Neuron (in vitro differentiated cells): ENCODE data around the gene ESYT2.
"Not testable (repeated sequence)": the region's sequence is repeated elsewhere in the genome, so short reads cannot be mapped to it uniquely, and the experiment has no call there.

Experiments used
- H2AFZ ChIP-seq: one replicate; pipeline ENCODE4 v1.6.1; 2013; ENCODE audit warnings: low read depth, mild to moderate bottlenecking, inconsistent platforms, low read length, moderate library complexity
- H3K27me3 ChIP-seq: one replicate; pipeline ENCODE4 v1.6.1; 2013; ENCODE audit warnings: low read length; ENCODE audit not compliant: insufficient read depth
- H3K36me3 ChIP-seq: one replicate; pipeline ENCODE4 v1.6.1; 2013; ENCODE audit warnings: low read length; ENCODE audit not compliant: insufficient read depth
- H3K4me1 ChIP-seq: one replicate; pipeline ENCODE4 v1.6.1; 2013; ENCODE audit warnings: low read length; ENCODE audit not compliant: insufficient read depth
- H3K4me3 ChIP-seq: 2 replicates; pipeline ENCODE4 v1.5.1; 2013; ENCODE audit warnings: mild to moderate bottlenecking, low read length, moderate library complexity
- H3K9me3 ChIP-seq: one replicate; pipeline ENCODE4 v1.6.1; 2013; ENCODE audit warnings: low read length

The ESYT2 gene

DNA sequence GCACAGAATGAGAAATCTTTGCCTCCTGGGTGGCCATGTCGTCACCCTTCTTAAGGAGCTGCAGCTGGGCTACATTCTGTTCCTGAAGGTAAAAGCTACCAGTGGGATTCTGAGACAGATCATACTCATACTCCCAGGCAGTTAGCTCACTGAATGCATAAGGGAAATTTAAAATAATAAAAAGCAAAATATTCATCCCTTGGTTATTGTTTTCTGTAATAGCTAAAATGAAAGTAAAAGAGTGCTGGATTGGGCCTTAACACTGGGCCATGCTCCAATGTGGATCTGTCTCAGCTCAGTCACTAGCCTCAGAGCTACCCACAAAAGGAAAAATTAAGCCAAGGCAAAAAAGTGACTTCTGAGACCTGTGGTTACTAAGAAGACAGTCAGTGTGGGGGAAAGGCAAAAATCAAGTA is 18.1 kb upstream of the ESYT2 start:
- Histone ChIP-seq H3K27me3 (no peaks in the 10 kb centered on the region), H3K4me1 (peaks cover 8% of the 10 kb centered on the region), H3K9me3 (peaks cover 3% of the 10 kb centered on the region), H2AFZ (no peak overlapping the region), H3K36me3 (no peaks in the 10 kb centered on the region), H3K4me3 (no peak overlapping the region)

DNA sequence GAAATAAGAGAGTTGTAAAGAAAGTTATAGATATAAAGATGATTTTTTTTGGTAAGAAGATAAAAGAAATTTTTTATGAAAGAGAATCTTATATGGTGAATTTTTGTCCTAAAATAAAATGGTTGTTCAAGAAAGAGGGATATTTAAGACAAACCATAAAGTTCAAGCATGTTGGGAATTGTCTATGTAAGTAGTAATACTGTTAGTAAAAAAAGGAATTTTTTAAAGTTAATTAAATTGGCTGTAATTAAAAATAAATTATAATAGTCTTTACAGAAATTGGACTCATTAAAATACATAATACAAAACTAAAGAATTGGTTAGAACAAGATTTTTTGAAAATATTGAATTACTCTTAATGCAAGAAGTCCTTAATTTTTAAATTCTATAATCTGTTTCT is 17.0 kb upstream of the ESYT2 start:
- Histone ChIP-seq H3K27me3 (no peaks in the 10 kb centered on the region), H2AFZ (no peak overlapping the region), H3K4me1 (peaks cover 8% of the 10 kb centered on the region), H3K9me3 (peaks cover 3% of the 10 kb centered on the region), H3K36me3 (no peaks in the 10 kb centered on the region), H3K4me3 (no peak overlapping the region)

DNA sequence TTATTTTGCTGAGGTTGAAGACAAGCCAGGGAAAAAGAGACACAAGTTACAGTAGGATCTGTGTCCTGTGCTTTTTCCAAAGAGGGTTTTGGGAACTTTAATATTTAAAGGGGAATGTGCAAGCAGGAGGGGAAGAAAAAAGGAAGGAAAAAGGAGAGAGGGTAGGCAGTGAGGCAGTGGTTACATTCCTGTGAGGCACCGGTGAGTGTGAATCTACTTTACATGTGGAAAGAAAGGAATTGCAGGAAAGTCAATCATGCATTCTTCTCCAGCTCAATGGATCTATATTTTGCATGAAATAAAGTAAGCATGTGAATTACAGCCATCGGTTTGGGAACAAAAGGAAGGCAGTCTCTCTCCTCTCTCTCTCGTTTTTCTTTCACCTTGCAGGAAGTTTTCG is 14.5 kb upstream of the ESYT2 start:
- Histone ChIP-seq H3K36me3 (no peaks in the 10 kb centered on the region), H2AFZ (peak overlapping the region; percentile 26), H3K27me3 (no peaks in the 10 kb centered on the region), H3K4me1 (peaks cover 8% of the 10 kb centered on the region), H3K4me3 (no peak overlapping the region), H3K9me3 (no peaks in the 10 kb centered on the region)

DNA sequence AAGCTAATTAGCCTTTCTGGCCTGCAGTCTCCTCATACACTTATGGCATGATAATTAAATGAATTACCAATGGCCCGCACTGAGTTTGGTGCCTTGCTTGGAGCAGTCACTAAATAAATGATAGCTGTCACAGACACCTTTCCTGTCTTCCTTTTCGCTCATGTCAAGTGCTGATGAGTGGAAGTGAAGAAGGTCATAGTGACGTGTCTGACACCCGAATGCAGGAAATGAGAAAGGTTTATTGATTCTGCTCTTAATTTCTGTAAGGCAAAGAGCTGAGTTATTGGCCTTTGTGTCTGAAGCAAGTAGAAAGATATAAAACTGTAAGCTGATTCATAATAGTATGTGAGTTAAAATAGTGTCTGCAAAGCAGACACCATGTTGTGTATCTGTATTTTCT is 13.2 kb upstream of the ESYT2 start:
- Histone ChIP-seq H3K4me1 (peaks cover 8% of the 10 kb centered on the region), H3K36me3 (no peaks in the 10 kb centered on the region), H3K4me3 (no peak overlapping the region), H3K27me3 (no peaks in the 10 kb centered on the region), H3K9me3 (no peaks in the 10 kb centered on the region), H2AFZ (no peak overlapping the region)

DNA sequence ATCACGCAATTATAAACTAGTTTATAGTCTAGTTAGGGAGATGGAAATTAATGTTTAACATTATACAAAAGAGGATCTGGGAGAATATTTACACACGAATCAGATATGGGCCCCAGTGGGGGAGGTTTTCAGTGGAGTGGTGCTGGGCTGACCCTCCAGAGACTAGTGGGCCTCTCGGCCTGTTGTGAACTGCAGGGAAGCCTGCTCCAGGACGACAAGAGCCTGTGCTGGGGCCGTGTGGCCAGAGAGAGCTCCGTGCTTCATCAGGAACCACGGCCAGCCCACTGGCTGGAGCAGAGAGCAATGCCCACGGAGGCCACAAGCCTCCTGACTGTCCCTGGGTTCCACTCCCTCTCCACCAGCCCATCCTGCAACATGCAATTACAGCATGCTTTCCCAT is 11.3 kb upstream of the ESYT2 start:
- H3K4me1 ChIP-seq: peaks cover 8% of the 10 kb centered on the region
- H3K36me3 ChIP-seq: no peaks in the 10 kb centered on the region
- H2AFZ ChIP-seq: no peak overlapping the region
- H3K4me3 ChIP-seq: no peak overlapping the region
- H3K27me3 ChIP-seq: no peaks in the 10 kb centered on the region
- peaks cover 2% of the 10 kb centered on the region for H3K9me3 ChIP-seq

DNA sequence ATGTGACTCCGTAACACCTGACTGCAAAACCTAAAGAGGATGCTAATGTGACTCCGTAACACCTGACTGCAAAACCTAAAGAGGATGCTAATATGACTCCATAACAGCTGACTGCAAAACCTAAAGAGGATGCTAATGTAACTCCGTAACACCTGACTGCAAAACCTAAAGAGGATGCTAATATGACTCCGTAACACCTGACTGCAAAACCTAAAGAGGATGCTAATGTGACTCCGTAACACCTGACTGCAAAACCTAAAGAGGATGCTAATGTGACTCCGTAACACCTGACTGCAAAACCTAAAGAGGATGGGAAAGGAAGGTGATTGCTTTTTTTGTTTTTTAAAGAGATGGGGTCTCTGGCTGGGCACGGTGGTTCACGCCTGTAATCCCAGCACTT is 9.9 kb upstream of the ESYT2 start:
- not testable (repeated sequence) for H3K4me1 ChIP-seq

DNA sequence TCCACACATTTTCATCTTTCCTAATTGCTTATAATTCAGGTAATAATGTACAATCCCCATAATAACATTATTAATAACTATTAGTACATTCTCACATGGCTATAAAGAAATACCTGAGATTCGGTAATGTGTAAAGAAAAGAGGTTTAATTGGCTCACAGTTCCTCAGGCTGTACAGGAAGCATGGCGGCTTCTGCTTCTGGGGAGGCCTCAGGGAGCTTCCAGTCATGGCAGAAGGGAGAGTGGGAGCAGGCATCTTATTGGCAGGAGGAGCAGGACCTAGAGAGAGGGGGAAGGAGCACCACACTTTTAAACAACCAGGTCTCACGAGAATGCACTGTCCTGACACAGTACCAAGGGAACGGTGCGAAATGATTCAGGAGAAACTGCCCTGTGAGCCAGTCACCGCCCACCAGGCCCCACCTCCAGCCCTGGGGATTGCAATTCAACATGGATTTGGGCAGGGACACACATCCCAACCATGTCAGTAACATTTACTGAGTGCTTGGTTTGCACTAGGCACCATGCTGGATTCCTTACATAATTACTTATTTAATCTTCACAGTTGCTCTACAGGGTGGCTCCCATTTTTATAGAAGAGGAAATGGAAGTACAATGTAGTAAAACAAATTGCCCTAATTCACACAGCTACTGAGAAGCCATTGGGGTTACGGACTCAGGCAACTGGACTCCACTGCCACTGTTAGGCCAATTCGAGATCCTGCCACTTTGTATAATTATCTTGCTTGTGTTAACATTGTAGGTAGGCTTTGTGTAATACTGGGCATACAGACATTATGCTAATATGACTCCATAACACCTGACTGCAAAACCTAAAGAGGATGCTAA is 8.7 kb upstream of the ESYT2 start:
- H2AFZ ChIP-seq: no peak overlapping the region
- H3K4me1 ChIP-seq: no peaks in the 10 kb centered on the region
- peaks cover 2% of the 10 kb centered on the region for H3K9me3 ChIP-seq
- no peaks in the 10 kb centered on the region for H3K27me3 ChIP-seq
- H3K4me3 ChIP-seq: no peak overlapping the region
- no peaks in the 10 kb centered on the region for H3K36me3 ChIP-seq

More for the DNA sequence above, 9.9 kb upstream of the ESYT2 start:
- not testable (repeated sequence) for H3K27me3 ChIP-seq, H2AFZ ChIP-seq, H3K9me3 ChIP-seq, H3K36me3 ChIP-seq, H3K4me3 ChIP-seq

DNA sequence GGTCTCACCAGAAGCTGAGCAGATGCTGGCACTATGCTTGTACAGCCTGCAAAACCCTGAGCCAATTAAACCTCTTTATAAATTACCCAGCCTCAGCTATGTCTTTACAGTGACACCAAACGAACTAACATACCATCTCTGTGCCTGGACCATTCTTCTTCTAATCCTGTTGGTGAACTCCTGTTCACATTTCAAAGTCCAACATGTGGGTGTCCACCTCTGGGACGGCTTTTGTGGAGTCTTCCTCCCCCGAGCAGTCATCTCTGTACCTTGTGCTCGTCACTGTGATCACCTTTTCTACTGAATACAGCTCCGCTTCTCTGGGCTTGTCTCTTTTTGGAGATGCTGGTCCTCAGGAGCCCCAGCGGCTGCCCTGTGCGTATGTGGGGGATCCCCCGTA is 7.4 kb upstream of the ESYT2 start:
- Histone ChIP-seq H3K4me3 (no peak overlapping the region), H2AFZ (no peak overlapping the region), H3K27me3 (no peaks in the 10 kb centered on the region), H3K9me3 (peaks cover 2% of the 10 kb centered on the region), H3K36me3 (no peaks in the 10 kb centered on the region), H3K4me1 (no peaks in the 10 kb centered on the region)

DNA sequence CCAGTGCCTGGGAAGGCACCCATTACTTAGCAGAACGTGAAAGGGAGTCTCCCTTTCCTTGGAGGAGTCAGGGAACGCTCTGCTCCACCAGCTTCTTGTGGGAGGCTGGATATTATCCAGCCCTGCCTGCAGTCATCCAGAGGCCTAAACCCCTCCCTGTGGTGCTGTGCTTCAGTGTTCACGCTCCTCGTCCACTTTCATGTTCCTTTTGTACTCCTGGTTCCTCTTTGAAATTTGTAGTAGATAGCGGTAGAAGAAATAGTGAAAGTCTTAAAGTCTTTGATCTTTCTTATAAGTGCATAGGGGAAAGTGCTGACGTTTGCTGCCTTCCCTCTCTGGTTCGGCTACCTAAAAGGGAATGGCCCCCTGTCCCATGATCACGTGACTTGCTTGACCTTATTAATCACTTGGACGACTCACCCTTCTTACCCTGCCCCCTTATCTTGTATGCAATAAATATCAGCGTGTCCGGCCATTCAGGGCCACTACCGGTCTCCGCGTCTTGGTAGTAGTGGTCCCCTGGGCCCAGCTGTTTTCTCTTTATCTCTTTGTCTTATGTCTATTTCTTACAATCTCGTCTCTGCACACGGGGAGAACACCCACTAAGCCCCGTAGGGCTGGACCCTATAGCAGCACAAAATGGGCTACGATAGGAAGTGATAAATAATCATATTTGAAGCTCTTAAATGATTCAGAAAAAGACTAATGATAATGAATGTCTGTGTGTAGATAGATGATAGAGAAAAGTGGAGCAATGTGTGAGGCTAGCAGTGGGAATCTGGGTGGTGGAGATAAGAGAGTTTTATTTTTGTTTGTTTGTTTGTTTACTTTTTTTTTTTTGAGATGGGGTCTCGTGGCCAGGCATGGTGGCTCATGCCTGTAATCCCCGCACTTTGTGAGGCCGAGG is 5.8 kb upstream of the ESYT2 start:
- peaks cover 5% of the 10 kb centered on the region for H3K4me1 ChIP-seq
- H3K27me3 ChIP-seq: no peaks in the 10 kb centered on the region
- no peak overlapping the region for H2AFZ ChIP-seq
- H3K4me3 ChIP-seq: no peak overlapping the region
- H3K9me3 ChIP-seq: peaks cover 2% of the 10 kb centered on the region
- H3K36me3 ChIP-seq: no peaks in the 10 kb centered on the region

DNA sequence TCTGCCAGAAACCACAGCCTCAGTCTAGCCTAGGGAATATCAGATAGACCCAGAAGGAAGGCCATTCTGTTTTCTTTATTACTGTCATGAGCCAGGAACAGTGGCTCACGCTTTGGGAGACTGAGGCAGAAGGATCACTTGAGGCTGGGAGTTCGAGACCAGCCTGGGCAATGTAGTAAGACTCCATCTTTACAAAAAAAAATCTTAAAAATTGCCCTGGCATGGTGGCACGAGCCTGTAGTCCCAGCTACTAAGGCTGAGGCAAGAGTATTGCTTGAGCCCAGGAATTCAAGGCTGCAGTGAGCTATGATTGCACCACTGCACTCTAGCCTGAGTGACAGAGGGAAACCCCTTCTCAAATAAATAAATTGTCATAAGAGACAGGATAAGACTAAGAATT is 3.7 kb upstream of the ESYT2 start:
- Histone ChIP-seq H3K4me3 (no peak overlapping the region), H3K27me3 (no peaks in the 10 kb centered on the region), H3K9me3 (peaks cover 2% of the 10 kb centered on the region), H3K4me1 (peaks cover 8% of the 10 kb centered on the region), H3K36me3 (no peaks in the 10 kb centered on the region), H2AFZ (no peak overlapping the region)

DNA sequence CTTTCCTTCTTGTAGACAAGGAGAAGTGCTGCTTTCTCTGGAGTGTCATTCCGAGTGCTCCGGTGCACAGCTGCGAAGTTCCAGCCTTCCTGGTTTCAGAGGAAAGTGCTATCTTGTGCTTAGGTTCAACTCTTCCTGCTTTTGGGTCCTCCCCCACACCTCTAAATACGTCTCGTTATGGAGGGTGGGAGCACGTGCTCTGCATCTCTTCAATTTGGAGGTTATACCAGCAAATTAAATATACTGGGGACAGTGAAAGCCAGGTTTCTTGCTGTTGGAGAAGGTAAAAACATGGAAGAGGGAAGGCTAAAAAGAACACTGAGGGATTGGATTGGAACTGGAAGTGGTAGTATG is 2.4 kb upstream of the ESYT2 start:
- Histone ChIP-seq H2AFZ (no peak overlapping the region), H3K4me3 (no peak overlapping the region), H3K9me3 (peaks cover under 1% of the 10 kb centered on the region), H3K4me1 (peaks cover 17% of the 10 kb centered on the region), H3K36me3 (no peaks in the 10 kb centered on the region), H3K27me3 (no peaks in the 10 kb centered on the region)

DNA sequence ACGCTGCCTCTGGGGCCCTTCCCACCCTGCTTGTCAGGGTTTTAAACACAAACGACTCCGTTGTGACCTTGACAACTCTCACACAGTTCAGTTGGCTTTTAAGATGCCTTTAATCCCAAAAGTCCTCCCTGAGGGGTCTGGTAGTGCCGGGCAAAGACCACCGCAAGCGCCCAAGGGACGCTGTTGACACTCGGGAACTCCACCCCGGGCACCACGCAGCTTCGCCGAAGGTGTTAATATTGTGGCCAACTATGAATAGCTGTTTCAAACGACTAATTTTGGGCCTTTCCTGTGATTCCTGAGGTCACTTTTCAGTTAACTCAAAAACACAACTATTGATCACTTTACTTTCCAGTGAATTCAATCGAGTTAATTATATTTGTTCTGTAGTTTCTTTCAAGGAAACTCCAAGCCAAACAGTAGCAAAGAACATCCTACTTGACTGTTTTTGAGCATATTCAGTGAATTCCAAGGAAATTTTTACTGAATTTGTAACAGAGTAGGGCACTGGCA is 958 bp upstream of the ESYT2 start:
- Histone ChIP-seq H3K4me3 (peak overlapping the region; percentile 86), H2AFZ (peak overlapping the region; percentile 90), H3K9me3 (no peaks in the 10 kb centered on the region), H3K36me3 (no peaks in the 10 kb centered on the region), H3K27me3 (no peaks in the 10 kb centered on the region), H3K4me1 (peaks cover 17% of the 10 kb centered on the region)

DNA sequence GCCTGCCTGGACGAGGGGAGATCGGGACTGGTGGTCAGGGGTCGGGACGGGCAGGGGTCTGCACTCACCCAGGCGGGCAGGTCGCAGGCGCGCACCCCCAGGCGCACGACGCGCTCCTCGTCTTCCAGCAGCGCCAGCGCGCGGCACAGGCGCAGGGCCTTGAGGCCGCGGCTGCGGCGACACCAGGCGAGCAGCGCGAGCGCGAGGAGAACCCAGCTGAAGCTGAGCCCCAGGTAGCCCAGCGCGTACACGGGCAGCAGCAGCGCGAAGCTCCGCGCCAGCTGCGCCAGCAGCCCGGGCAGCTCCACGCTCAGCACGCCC is 328 bp downstream of the ESYT2 start:
- Histone ChIP-seq H2AFZ (peak overlapping the region; percentile 92), H3K36me3 (no peaks in the 10 kb centered on the region), H3K27me3 (no peaks in the 10 kb centered on the region), H3K9me3 (no peaks in the 10 kb centered on the region), H3K4me3 (peak overlapping the region; percentile 86), H3K4me1 (peaks cover 17% of the 10 kb centered on the region)
